GM19397 (cell line): ENCODE data around the gene ZNF385B.
"Not testable (repeated sequence)": the region's sequence is repeated elsewhere in the genome, so short reads cannot be mapped to it uniquely, and the experiment has no call there.

Source experiments
- ATAC-seq: cut with Tn5 transposase; IDR thresholded peaks from one replicate; pipeline ENCODE4 v1.9.1; 2021; ENCODE audit warnings: mild to moderate bottlenecking, moderate library complexity; ENCODE audit not compliant: unreplicated experiment

ZNF385B gene

GRCh38 chr2:179645047-179645446, 216.4 kb downstream of the ZNF385B start:
- no peak for ATAC-seq

DNA sequence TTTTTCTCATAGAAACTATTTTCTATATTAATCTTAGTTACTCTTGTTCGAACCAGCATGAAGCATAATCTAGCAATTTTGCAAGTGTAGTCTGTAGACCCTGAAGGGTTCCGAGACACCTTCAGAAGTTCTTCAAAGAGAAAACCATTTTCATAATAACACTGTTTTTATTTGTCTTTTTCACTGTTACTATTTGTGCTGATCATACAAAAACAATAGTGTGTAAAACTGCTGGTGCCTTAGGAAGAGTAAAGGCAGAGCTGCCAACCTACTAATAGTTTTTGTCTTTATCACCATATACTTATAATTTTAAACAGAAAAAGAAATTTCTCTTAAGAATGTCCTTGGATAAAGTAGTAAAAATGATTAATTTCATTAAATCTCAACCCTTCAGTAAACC, 218.9 kb downstream of the ZNF385B start:
- ATAC-seq = no peak

- ATAC-seq = no peak
Observed at GRCh38 chr2:179636995-179637394, 224.4 kb downstream of the ZNF385B start.

DNA sequence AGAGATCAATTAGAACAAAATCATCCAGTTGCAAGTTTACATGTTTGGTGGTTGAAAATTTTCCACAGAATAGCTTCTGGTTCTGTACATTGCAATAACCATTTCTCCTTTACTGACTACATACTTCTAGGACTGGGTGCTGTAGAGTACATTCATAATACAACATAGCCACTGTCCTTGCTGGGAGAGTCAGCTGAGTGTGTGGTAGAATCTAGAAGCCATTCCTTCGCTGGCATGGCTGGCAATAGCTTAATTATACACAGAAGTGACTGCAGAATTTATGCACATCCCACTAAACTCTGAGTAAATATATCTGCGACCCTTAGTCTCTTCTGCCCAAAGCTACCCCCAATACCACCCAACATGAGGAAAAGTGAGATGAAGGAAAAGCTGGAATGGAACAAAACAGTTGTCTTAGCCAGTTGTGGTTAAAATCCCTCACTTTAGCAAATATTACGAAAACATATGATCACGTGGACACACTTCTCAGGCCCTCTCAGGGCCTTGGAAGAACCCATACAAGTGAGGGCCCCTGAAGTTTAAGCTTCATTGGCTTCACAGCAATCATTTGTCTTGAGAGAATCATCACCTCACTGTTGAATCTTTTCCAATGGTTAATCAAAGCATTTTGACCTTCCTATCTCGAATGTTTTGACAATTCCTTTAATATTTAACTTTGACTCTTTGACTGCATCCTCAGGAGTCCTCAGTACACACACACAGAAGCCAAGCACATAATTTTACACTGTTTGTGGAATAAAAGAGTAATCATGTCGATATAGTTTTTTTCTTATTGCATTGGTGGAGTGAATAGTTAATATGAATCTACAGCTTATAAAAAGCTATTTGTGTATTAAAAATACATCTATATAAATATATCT, 225.1 kb downstream of the ZNF385B start:
- ATAC-seq = no peak

DNA sequence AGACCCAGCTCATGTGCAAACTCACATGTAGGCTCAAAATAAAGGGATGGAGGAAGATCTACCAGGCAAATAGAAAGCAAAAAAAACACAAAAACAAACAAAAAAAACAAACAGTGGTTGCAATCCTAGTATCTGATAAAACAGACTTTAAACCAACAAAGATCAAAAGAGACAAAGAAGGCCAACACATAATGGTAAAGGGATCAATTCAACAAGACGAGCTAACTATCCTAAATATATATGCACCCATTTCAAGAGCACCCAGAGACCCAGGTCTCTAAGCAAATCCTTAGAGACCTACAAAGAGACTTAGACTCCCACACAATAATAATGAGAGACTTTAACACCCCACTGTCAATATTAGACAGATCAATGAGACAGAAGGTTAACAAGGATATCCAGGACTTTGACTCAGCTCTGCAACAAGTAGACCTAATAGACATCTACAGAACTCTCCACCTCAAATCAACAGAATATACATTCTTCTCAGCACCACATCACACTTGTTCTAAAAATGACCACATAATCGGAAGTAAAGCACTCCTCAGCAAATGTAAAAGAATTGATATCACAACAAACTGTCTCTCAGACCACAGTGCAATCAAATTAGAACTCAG, 229.5 kb downstream of the ZNF385B start:
- not testable (repeated sequence) for ATAC-seq

DNA sequence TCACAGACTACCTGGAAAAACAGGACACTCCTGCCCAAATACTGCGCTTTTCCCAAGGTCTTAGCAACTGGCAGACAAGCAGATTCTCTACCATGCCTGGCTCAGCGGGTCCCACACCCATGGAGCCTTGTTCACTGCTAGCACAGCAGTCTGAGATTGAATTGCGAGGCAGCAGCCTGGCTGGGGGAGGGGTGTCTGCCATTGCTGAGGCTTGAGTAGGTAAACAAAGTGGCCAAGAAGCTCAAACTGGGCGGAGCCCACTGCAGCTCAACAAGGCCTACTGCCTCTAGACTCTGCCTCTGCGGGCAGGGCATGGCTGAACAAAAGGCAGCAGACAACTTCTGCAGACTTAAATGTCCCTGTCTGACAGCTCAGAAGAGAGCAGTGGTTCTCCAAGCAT, 231.6 kb downstream of the ZNF385B start:
- ATAC-seq = not testable (repeated sequence)

DNA sequence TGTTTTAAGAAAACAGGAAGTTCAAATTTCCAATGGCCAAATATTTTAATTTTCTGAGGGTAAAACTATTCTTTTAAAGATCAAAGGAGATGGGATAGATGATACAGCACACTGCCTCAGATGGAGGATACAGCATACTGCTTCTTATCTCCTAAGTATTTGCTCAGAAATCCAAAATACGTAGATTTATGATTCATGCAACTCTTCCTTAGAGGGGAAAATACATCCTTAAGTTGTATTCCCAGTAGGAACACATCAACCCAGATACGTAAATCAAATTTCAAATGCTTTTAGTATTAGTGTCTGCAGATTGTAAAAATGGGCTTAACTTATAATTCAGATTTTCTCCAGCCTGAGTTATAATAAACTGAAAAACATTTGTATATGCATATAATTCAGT, 235.2 kb downstream of the ZNF385B start:
- no peak for ATAC-seq

DNA sequence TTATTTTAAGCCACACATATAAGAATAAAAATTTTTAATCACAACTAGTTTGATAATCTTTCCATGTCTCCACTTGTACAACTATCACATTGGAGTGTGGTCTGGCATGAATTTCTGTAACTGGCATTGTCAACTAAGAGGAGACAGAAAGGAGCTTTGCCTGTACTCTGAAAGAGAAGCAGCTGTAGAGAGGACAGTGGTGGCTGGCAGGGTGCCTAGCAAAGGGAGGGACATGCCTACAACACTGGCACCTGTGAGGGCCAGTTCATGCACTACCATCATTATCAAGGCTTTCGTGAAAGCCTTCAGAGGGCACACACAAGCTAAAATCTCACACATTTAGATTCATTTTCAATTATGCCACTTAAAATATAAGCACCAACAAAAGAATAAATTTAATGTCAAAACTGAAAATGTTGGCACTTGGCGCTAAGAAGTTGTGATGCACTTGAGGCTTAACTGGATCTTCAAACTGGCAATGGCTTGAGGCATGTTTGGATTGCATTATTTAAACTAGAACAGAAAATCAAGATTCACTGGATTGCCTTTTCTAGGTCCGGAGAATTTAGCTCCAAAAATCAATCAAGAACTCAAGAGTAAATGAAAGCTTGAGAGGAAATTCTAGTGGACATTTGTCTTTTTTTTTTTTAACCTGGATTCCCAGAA, 238.6 kb downstream of the ZNF385B start:
- no peak for ATAC-seq

DNA sequence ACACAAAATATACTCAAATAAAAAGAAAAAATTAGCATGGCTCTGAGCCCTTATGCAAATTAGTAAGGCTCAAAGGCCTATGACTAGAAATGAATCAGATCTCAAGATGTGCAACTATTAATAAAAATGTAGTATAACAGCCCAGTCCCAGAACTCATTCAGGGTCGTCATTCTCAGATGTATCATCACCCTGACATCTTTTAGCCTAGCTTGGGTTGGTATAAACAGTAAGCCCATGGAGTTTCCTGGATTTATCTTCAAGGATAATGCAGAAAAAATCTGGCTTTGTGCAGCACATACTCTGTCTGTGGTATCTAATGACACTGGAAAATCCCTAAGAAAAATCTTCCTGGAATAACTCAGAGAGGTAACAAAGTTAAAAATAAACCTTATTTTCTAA, 239.3 kb downstream of the ZNF385B start:
- ATAC-seq = no peak

- ATAC-seq = no peak
Observed at GRCh38 chr2:179619947-179620467, 241.4 kb downstream of the ZNF385B start.

DNA sequence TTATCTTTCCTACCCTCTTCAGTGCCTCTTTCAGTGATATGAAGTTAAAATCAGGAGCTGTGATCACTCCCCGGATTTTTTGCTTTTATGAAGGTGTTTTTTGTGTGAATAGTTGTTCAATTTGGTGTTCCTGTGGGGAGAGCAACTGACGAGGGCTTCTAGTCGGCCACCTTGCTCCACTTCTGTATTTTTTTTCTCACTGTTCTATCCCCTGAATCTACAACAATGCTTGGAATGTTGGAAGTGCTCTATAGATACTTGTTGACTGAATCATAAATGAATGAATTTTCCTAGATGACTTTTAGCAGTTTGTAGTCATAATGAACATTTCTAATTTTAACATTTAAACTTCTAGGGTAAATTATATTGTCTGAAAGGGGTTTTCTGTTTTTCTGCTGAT, 247.3 kb downstream of the ZNF385B start:
- ATAC-seq = no peak

GRCh38 chr2:179613701-179614100, 247.7 kb downstream of the ZNF385B start:
- ATAC-seq = no peak

DNA sequence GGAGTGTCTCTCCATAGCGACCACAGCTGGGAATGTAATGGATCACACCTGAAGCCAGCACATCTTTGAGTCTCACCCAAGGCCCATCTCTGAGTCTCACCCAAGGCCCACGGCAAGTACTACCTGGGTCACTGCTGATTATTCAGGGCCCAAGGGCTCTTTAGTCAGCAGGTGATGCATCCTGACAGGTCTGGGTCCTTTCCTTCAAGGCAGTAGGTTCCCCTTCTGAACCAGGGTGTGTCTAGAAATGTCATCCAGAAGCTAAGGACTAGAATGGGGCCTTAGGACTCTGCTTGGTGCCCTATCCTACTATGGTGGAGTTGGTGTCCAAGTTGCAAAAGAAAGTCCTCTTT, 248.1 kb downstream of the ZNF385B start:
- ATAC-seq = no peak

- no peak for ATAC-seq
Observed at GRCh38 chr2:179612591-179613298, 248.7 kb downstream of the ZNF385B start.

DNA sequence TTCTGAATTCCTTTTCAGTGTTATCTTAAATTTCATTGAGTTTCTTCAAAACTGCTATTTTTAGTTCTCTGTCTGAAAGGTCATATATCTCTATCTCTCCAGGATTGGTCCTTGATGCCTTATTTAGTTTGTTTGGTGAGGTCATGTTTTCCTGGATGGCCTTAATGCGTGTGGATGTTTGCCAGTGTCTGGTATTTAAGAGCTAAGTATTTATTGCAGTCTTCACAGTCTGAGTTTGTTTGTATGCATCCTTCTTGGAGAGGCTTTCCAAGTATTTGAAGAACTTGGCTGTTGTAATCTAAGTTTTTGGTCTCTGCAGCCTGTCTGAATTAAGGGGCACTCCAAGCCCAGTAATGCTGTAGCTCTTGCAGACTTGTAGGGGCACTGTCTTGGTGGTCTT, 249.3 kb downstream of the ZNF385B start:
- ATAC-seq = no peak

DNA sequence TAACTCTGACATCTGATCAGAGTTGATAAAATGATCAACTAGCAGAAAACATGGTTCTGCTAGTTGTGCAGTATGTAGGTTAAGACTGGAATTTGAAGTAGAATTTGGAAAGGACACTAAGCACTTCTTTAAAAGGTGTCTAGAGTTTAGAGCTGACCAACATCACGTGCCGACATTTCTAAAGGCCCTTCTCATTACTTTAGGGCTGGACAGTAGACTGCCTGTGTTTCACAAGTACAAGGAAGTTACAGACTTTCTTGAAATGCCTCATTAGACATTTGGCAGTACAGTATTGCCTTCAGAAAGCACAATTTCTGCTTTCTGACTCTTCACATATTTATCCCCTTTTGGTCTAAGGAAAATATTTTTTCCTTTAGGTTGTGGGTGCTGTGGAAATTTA, 255.3 kb downstream of the ZNF385B start:
- no peak for ATAC-seq

GRCh38 chr2:179605341-179605740, 256.1 kb downstream of the ZNF385B start:
- no peak for ATAC-seq

GRCh38 chr2:179604598-179604997, 256.8 kb downstream of the ZNF385B start:
- no peak for ATAC-seq

- no peak for ATAC-seq
Observed at GRCh38 chr2:179602452-179602851, 259.0 kb downstream of the ZNF385B start.

- no peak for ATAC-seq
Observed at GRCh38 chr2:179596018-179596417, 265.4 kb downstream of the ZNF385B start.

DNA sequence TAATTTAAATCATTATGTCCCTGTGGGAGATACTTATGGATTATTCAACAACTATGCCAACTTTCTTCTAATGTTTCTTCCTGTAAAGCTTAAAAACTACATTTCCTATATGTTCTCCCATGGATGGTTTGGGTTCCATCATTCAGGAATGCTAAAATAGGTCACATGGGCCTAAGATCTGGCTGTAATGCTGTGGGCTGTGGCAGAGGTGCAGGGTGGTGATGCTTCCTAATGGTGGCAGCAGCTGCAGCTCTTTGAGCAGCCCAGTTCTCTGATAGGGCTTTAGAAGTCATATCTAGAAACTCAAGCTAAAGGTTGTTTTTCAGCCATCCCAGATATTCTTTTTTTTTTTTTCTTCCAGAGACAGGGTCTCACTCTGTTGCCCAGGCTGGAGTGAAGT, 266.1 kb downstream of the ZNF385B start:
- ATAC-seq = no peak
